Measurements from ENCODE around the gene CRYBB1. TPM values are rescaled to one million over a fixed set of nuclear protein-coding genes. Genes with fewer than 3 reads are reported as not detected.

The CRYBB1 gene
- total RNA-seq, 1 donor: not detected

- DNase-seq (ENCODE audit: low read depth): no peak
- no peak overlapping the region for H3K4me3 ChIP-seq (ENCODE audit: low read depth, low read length)
- TF ChIP-seq CTCF (IDR thresholded peaks at IDR 0.05; ENCODE audit: insufficient read depth, low read length): no peak
Observed at GRCh38 chr22:26570864-26571525, 46.8 kb downstream of the CRYBB1 start.

GRCh38 chr22:26570115-26570514, 47.7 kb downstream of the CRYBB1 start:
- no peak for TF ChIP-seq CTCF (IDR thresholded peaks at IDR 0.05; ENCODE audit: insufficient read depth, low read length)
- DNase-seq (ENCODE audit: low read depth): no peak
- no peak overlapping the region for H3K4me3 ChIP-seq (ENCODE audit: low read depth, low read length)

GRCh38 chr22:26568207-26568706, 49.6 kb downstream of the CRYBB1 start:
- no peak for DNase-seq (ENCODE audit: low read depth)
- no peak for TF ChIP-seq CTCF (IDR thresholded peaks at IDR 0.05; ENCODE audit: insufficient read depth, low read length)
- no peak overlapping the region for H3K4me3 ChIP-seq (ENCODE audit: low read depth, low read length)

- DNase-seq (ENCODE audit: low read depth): no peak
- no peak overlapping the region for H3K4me3 ChIP-seq (ENCODE audit: low read depth, low read length)
- TF ChIP-seq CTCF (IDR thresholded peaks at IDR 0.05; ENCODE audit: insufficient read depth, low read length): no peak
Observed at GRCh38 chr22:26567610-26568009, 50.2 kb downstream of the CRYBB1 start.

GRCh38 chr22:26566994-26567393, 50.8 kb downstream of the CRYBB1 start:
- DNase-seq (ENCODE audit: low read depth): no peak
- no peak overlapping the region for H3K4me3 ChIP-seq (ENCODE audit: low read depth, low read length)
- no peak for TF ChIP-seq CTCF (IDR thresholded peaks at IDR 0.05; ENCODE audit: insufficient read depth, low read length)

GRCh38 chr22:26565889-26566288, 51.9 kb downstream of the CRYBB1 start:
- DNase-seq (ENCODE audit: low read depth): no peak
- H3K4me3 ChIP-seq (ENCODE audit: low read depth, low read length): no peak overlapping the region
- TF ChIP-seq CTCF (IDR thresholded peaks at IDR 0.05; ENCODE audit: insufficient read depth, low read length): no peak

- no peak for TF ChIP-seq CTCF (IDR thresholded peaks at IDR 0.05; ENCODE audit: insufficient read depth, low read length)
- no peak overlapping the region for H3K4me3 ChIP-seq (ENCODE audit: low read depth, low read length)
- DNase-seq (ENCODE audit: low read depth): no peak
Observed at GRCh38 chr22:26565181-26565580, 52.6 kb downstream of the CRYBB1 start.

Data from fibroblast of the aortic adventitia (primary cell).